HepG2 (cell line): ENCODE data around the gene RIPOR1. TPM values are rescaled to one million over a fixed set of nuclear protein-coding genes. Genes with fewer than 3 reads are reported as not detected.

Experiments
- CC2D1A ChIP-seq: sonication (generic); formaldehyde crosslinking; IDR thresholded peaks from 2 replicates; pipeline ENCODE4 v1.8.1; 2023; ENCODE audit warnings: mild to moderate bottlenecking, missing genetic modification reagents
- ERF ChIP-seq: IDR thresholded peaks from 2 replicates; pipeline ENCODE4 v1.6.1; 2018; ENCODE audit warnings: missing biosample characterization, missing genetic modification reagents
- JUN ChIP-seq: sonication (generic); formaldehyde crosslinking; IDR thresholded peaks from 2 replicates; pipeline ENCODE4 v1.4.0; 2020; ENCODE audit warnings: mild to moderate bottlenecking, missing genetic modification reagents
- LCORL ChIP-seq, 2 experiments: fragments of 450-650 bp in 1 of 2; sonication (generic) in 1 of 2; formaldehyde crosslinking in 1 of 2; IDR thresholded peaks; 2 replicates each; pipeline versions ENCODE4 v1.5.0 to v1.6.1; 2017 to 2020; ENCODE audit warnings: antibody characterized with exemption in 1 of 2, missing genetic modification reagents in 1 of 2
- PATZ1 ChIP-seq: sonication (generic); formaldehyde crosslinking; IDR thresholded peaks from 2 replicates; pipeline ENCODE4 v1.4.0; 2020; ENCODE audit warnings: missing genetic modification reagents
- PAXIP1 ChIP-seq: sonication (generic); formaldehyde crosslinking; conservative IDR thresholded peaks from 2 replicates; pipeline ENCODE4 v1.4.0; 2020; ENCODE audit warnings: mild to moderate bottlenecking, missing genetic modification reagents, moderate library complexity
- REL ChIP-seq: sonication (generic); formaldehyde crosslinking; conservative IDR thresholded peaks from 2 replicates; pipeline ENCODE4 v1.8.0; 2022; ENCODE audit warnings: mild to moderate bottlenecking, missing genetic modification reagents, moderate library complexity
- SMARCE1 ChIP-seq: fragments of 450-650 bp; IDR thresholded peaks from 2 replicates; pipeline ENCODE4 v1.6.1; 2017; ENCODE audit warnings: borderline replicate concordance
- TFAP4 ChIP-seq: sonication (generic); IDR thresholded peaks from 2 replicates; pipeline ENCODE4 v1.6.1; 2016; ENCODE audit warnings: low read depth, borderline replicate concordance
- ZFP37 ChIP-seq: sonication (generic); formaldehyde crosslinking; IDR thresholded peaks from 2 replicates; pipeline ENCODE4 v1.4.0; 2020; ENCODE audit warnings: missing genetic modification reagents, borderline replicate concordance
- ZNF160 ChIP-seq: sonication (generic); formaldehyde crosslinking; IDR thresholded peaks from 2 replicates; pipeline ENCODE4 v1.8.0; 2022; ENCODE audit warnings: mild to moderate bottlenecking, inconsistent platforms, missing genetic modification reagents
- ZNF296 ChIP-seq: sonication (generic); formaldehyde crosslinking; conservative IDR thresholded peaks from 2 replicates; pipeline ENCODE4 v1.5.0; 2020; ENCODE audit warnings: mild to moderate bottlenecking, missing genetic modification reagents
- ZNF337 ChIP-seq: sonication (generic); formaldehyde crosslinking; IDR thresholded peaks from 2 replicates; pipeline ENCODE4 v1.5.1; 2020; ENCODE audit warnings: missing genetic modification reagents, low read depth, mild to moderate bottlenecking, borderline replicate concordance
- ZNF558 ChIP-seq: sonication (generic); formaldehyde crosslinking; IDR thresholded peaks from 2 replicates; pipeline ENCODE4 v1.9.0; 2022; ENCODE audit warnings: mild to moderate bottlenecking, missing genetic modification reagents, borderline replicate concordance
- ZNF580 ChIP-seq: IDR thresholded peaks from 2 replicates; pipeline ENCODE4 v1.6.1; 2016; ENCODE audit warnings: low read depth, borderline replicate concordance
- polyA plus RNA-seq, 8 experiments: library from polyadenylated mRNA; depleted of rRNA in 3 of 8; stranded (reverse) in 7 of 8; unstranded in 1 of 8; fragments of >200 nt; fragmentation: Illumina TruSeq in 4 of 8; extraction: Trizol in 4 of 8; gene quantifications; 2 replicates each; pipeline versions ENCODE4 v1.2.1 to v1.2.3, GENCODE V29; 2011 to 2016; ENCODE audit warnings: low read depth in 4 of 8, missing spikeins in 1 of 8, mixed read lengths in 1 of 8; ENCODE audit not compliant: insufficient read depth in 1 of 8
- total RNA-seq, 5 experiments: library from RNA; depleted of rRNA; stranded (reverse); fragments of >200 nt; fragmentation: Illumina TruSeq; extraction: Trizol; gene quantifications; 2 replicates each; pipeline ENCODE4 v1.2.3, GENCODE V29; 2016; ENCODE audit warnings: low read depth in 1 of 5
- TF ChIP-seq, protein P1 (sequence below): sonication (generic); formaldehyde crosslinking; IDR thresholded peaks from 2 replicates; pipeline ENCODE4 v1.4.0; 2020; ENCODE audit warnings: missing genetic modification reagents, borderline replicate concordance
- TF ChIP-seq, protein P2 (sequence below): sonication (generic); formaldehyde crosslinking; IDR thresholded peaks from 2 replicates; pipeline ENCODE4 v1.5.1; 2020; ENCODE audit warnings: mild to moderate bottlenecking, missing genetic modification reagents, moderate library complexity

The RIPOR1 gene
- total and polyA plus RNA-seq, 2 of the 13 experiments (the other 11 are each of a cell fraction or from before 2014, with no cell fraction given) = 4.6 to 8.1 TPM

DNA sequence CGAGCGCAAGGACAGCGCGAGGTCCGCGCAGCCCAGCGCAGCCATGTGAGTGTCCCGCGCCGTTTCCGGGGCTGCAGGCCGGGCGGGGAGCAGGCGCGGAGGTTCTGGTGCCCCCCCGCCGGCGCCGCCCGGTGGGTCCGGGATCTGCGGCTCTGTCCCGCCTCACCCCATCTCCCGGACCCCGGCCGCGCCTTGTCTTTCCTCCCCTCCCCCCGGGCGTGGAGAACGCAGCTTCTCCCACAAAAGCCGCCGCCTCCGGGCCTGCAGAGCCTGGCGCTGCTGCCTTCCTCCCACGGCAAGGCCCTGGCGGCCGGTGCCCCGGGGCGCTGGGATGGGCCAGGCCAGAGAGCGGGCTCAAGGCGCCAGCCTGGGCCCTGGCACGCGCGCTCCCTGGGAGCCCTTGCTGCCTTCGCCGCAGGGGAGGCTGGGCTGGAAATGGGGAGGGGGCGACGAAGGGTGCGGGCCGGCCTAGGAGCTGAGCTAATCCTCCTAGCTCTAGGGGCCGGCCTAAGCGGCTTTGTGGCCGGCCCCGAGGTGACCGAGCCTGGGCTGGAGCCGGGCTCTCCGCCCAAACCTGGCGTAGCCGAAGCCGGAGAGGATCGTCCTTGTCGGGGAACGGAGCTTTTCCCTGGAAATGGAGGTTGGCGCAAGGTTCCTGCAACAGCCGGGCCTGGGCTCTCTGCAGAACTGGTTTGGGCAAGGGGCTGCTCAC is 397 bp downstream of the RIPOR1 start (continued):
- TF ChIP-seq, protein P1, sequence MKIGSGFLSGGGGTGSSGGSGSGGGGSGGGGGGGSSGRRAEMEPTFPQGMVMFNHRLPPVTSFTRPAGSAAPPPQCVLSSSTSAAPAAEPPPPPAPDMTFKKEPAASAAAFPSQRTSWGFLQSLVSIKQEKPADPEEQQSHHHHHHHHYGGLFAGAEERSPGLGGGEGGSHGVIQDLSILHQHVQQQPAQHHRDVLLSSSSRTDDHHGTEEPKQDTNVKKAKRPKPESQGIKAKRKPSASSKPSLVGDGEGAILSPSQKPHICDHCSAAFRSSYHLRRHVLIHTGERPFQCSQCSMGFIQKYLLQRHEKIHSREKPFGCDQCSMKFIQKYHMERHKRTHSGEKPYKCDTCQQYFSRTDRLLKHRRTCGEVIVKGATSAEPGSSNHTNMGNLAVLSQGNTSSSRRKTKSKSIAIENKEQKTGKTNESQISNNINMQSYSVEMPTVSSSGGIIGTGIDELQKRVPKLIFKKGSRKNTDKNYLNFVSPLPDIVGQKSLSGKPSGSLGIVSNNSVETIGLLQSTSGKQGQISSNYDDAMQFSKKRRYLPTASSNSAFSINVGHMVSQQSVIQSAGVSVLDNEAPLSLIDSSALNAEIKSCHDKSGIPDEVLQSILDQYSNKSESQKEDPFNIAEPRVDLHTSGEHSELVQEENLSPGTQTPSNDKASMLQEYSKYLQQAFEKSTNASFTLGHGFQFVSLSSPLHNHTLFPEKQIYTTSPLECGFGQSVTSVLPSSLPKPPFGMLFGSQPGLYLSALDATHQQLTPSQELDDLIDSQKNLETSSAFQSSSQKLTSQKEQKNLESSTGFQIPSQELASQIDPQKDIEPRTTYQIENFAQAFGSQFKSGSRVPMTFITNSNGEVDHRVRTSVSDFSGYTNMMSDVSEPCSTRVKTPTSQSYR (CRISPR knock-in tag) = peak; percentile 57; the same call in 1 of the 2 replicates
- TF ChIP-seq SMARCE1 (no peak), ZFP37 (CRISPR knock-in tag) (no peak), PATZ1 (CRISPR knock-in tag) (peak; percentile 53), PAXIP1 (CRISPR knock-in tag) (no peak; the same call in 1 of the 2 replicates), LCORL (IDR thresholded peaks at IDR 0.05) (no peak), LCORL (CRISPR knock-in tag; IDR thresholded peaks at IDR 0.05) (no peak; the same call in 1 of the 2 replicates), ZNF337 (no peak), ERF (CRISPR knock-in tag) (no peak), JUN (CRISPR knock-in tag) (no peak), ZNF296 (0 out of 2 replicates have a peak, but pooled peaks have one; percentile 72), ZNF580 (CRISPR knock-in tag) (no peak), CC2D1A (CRISPR knock-in tag) (no peak), ZNF160 (CRISPR knock-in tag) (no peak), TFAP4 (no peak), REL (CRISPR knock-in tag) (no peak), ZNF558 (CRISPR knock-in tag) (peak; percentile 6; the same call in 1 of the 2 replicates)
- TF ChIP-seq, protein P2, sequence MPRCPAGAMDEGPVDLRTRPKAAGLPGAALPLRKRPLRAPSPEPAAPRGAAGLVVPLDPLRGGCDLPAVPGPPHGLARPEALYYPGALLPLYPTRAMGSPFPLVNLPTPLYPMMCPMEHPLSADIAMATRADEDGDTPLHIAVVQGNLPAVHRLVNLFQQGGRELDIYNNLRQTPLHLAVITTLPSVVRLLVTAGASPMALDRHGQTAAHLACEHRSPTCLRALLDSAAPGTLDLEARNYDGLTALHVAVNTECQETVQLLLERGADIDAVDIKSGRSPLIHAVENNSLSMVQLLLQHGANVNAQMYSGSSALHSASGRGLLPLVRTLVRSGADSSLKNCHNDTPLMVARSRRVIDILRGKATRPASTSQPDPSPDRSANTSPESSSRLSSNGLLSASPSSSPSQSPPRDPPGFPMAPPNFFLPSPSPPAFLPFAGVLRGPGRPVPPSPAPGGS (CRISPR knock-in tag) = peak; percentile 84; the same call in 1 of the 2 replicates
